ENCODE results near the gene TMEM156. TPM values are rescaled to one million over a fixed set of nuclear protein-coding genes. Genes with fewer than 3 reads are reported as not detected.
"Not testable (repeated sequence)": the region's sequence is repeated elsewhere in the genome, so short reads cannot be mapped to it uniquely, and the experiment has no call there.

TMEM156 gene
- total RNA-seq, 1 donor from 2014 or later: not detected

- H3K27ac ChIP-seq: no peak overlapping the region
- no peaks in the 10 kb centered on the region for H3K9me3 ChIP-seq
- H3K4me1 ChIP-seq: no peaks in the 10 kb centered on the region
- no peak for DNase-seq (ENCODE audit: low spot score in 2 of 2)
- no peaks in the 10 kb centered on the region for H3K27me3 ChIP-seq
- no peak overlapping the region for H3K4me3 ChIP-seq
- TF ChIP-seq CTCF (IDR thresholded peaks at IDR 0.05): no peak
- H3K36me3 ChIP-seq: no peaks in the 10 kb centered on the region
- intact Hi-C loops (cut with DNase I): no loop called here
These were observed 18.2 kb downstream of the TMEM156 start for GRCh38 chr4:39014028-39014427.

GRCh38 chr4:39004758-39005157 is 27.5 kb downstream of the TMEM156 start:
- intact Hi-C loops (cut with DNase I): no loop called here

GRCh38 chr4:39002058-39002457 is 30.2 kb downstream of the TMEM156 start:
- not testable (repeated sequence) for H3K36me3 ChIP-seq

More at GRCh38 chr4:39004758-39005157, 27.5 kb downstream of the TMEM156 start:
- no peak for DNase-seq (ENCODE audit: low spot score in 2 of 2)
- H3K27ac ChIP-seq: no peak overlapping the region
- no peaks in the 10 kb centered on the region for H3K36me3 ChIP-seq
- H3K9me3 ChIP-seq: peaks cover 0 to 3% of the 10 kb centered on the region in 2 donors
- H3K4me3 ChIP-seq: no peak overlapping the region
- no peaks in the 10 kb centered on the region for H3K27me3 ChIP-seq
- H3K4me1 ChIP-seq: no peaks in the 10 kb centered on the region
- no peak for TF ChIP-seq CTCF (IDR thresholded peaks at IDR 0.05)

GRCh38 chr4:38995660-38996005 is 36.6 kb downstream of the TMEM156 start:
- no peak for DNase-seq (ENCODE audit: low spot score in 2 of 2)
- Histone ChIP-seq H3K4me3 (no peak overlapping the region), H3K27ac (no peak overlapping the region), H3K9me3 (no peaks in the 10 kb centered on the region), H3K36me3 (no peaks in the 10 kb centered on the region), H3K4me1 (no peaks in the 10 kb centered on the region), H3K27me3 (no peaks in the 10 kb centered on the region)
- TF ChIP-seq CTCF (IDR thresholded peaks at IDR 0.05): no peak
- intact Hi-C loops (cut with DNase I): no loop called here

More at GRCh38 chr4:39002058-39002457, 30.2 kb downstream of the TMEM156 start:
- H3K4me1 ChIP-seq; intact Hi-C loops (cut with DNase I); H3K27ac ChIP-seq; H3K4me3 ChIP-seq; DNase-seq (ENCODE audit: low spot score in 2 of 2); H3K27me3 ChIP-seq; H3K9me3 ChIP-seq: not testable (repeated sequence)

GRCh38 chr4:38994135-38994534 is 38.1 kb downstream of the TMEM156 start:
- no peak for DNase-seq (ENCODE audit: low spot score in 2 of 2)
- no peak overlapping the region for H3K4me3 ChIP-seq
- no peaks in the 10 kb centered on the region for H3K36me3 ChIP-seq
- no peaks in the 10 kb centered on the region for H3K9me3 ChIP-seq
- TF ChIP-seq CTCF (IDR thresholded peaks at IDR 0.05): no peak
- H3K27me3 ChIP-seq: no peaks in the 10 kb centered on the region
- H3K27ac ChIP-seq: no peak overlapping the region
- intact Hi-C loops (cut with DNase I): no loop called here
- no peaks in the 10 kb centered on the region for H3K4me1 ChIP-seq

- Histone ChIP-seq H3K36me3 (no peaks in the 10 kb centered on the region), H3K4me1 (no peaks in the 10 kb centered on the region), H3K27ac (no peak overlapping the region), H3K27me3 (no peaks in the 10 kb centered on the region), H3K4me3 (no peak overlapping the region), H3K9me3 (no peaks in the 10 kb centered on the region)
- DNase-seq (ENCODE audit: low spot score in 2 of 2): no peak
- intact Hi-C loops (cut with DNase I): no loop called here
- TF ChIP-seq CTCF (IDR thresholded peaks at IDR 0.05): no peak
These were observed 38.5 kb downstream of the TMEM156 start for GRCh38 chr4:38993683-38994082.

Data from ascending aorta (tissue), 2 donors.